ENCODE measurements around the gene TUBGCP4. TPM values are rescaled to one million over a fixed set of nuclear protein-coding genes. Genes with fewer than 3 reads are reported as not detected.

TUBGCP4 gene
- total RNA-seq, 1 donor from 2014 or later, result 13.0 TPM

- intact Hi-C loops (cut with micrococcal nuclease), result loop anchor here (5.0 kb wide), 1 partner anchor 71 kb away; no protein-coding TSS in a partner anchor
- ATAC-seq (peak; percentile 52), DNase-seq (no peak)
These were observed 70.4 kb downstream of the TUBGCP4 start for GRCh38 chr15:43441316-43441715.

GRCh38 chr15:43446344-43446743 is 75.4 kb downstream of the TUBGCP4 start:
- ATAC-seq, result no peak
- intact Hi-C loops (cut with micrococcal nuclease), result no loop called here

GRCh38 chr15:43449981-43450380 is 79.1 kb downstream of the TUBGCP4 start:
- intact Hi-C loops (cut with micrococcal nuclease), result no loop called here
- DNase-seq (no peak), ATAC-seq (no peak)

More at GRCh38 chr15:43446344-43446743, 75.4 kb downstream of the TUBGCP4 start:
- no peak for DNase-seq

Other genes with a start within 250 kb of the TUBGCP4 start
- 11.6 TPM for gene TMEM62, start 237.5 kb upstream of the TUBGCP4 start, total RNA-seq
- 56.6 TPM for gene CCNDBP1, start 185.7 kb upstream of the TUBGCP4 start, total RNA-seq
- gene EPB42, start 150.1 kb upstream of the TUBGCP4 start, total RNA-seq, result 0.15 TPM
- gene TGM5, start 104.2 kb upstream of the TUBGCP4 start, total RNA-seq, result not detected
- gene TGM7, start 68.8 kb upstream of the TUBGCP4 start, total RNA-seq, result not detected
- 4.4 TPM for gene LCMT2, start 40.5 kb upstream of the TUBGCP4 start, total RNA-seq
- 11.6 TPM for gene ZSCAN29, start 58 bp upstream of the TUBGCP4 start, total RNA-seq
- gene TP53BP1, start 122.1 kb downstream of the TUBGCP4 start, total RNA-seq, result 25.3 TPM
- 13.0 TPM for gene MAP1A, start 146.5 kb downstream of the TUBGCP4 start, total RNA-seq
- gene PPIP5K1, start 219.1 kb downstream of the TUBGCP4 start, total RNA-seq, result 11.3 TPM
- gene CKMT1B, start 222.9 kb downstream of the TUBGCP4 start, total RNA-seq, result 0.25 TPM
- not detected for gene STRC, start 247.7 kb downstream of the TUBGCP4 start, total RNA-seq